Mesothelial cell of epicardium (in vitro differentiated cells): ENCODE data around the gene ZFP28. TPM values are rescaled to one million over a fixed set of nuclear protein-coding genes. Genes with fewer than 3 reads are reported as not detected.

Experiments
- DNase-seq, 2 experiments: peaks; one replicate each; pipeline ENCODE4 v3.0.0; 2021; ENCODE audit warnings: low spot score in 2 of 2; ENCODE audit not compliant: unreplicated experiment in 2 of 2
- H3K27ac Mint-ChIP-seq: 2 replicates; pipeline ENCODE4 v1.8.0; 2021; ENCODE audit warnings: mixed read lengths
- H3K27me3 Mint-ChIP-seq: 2 replicates; pipeline ENCODE4 v1.8.0; 2021; ENCODE audit warnings: low read depth, mixed read lengths
- H3K36me3 Mint-ChIP-seq: 2 replicates; pipeline ENCODE4 v1.8.0; 2021; ENCODE audit warnings: mixed read lengths
- H3K4me1 Mint-ChIP-seq: 2 replicates; pipeline ENCODE4 v1.8.0; 2021; ENCODE audit warnings: mixed read lengths
- H3K4me3 Mint-ChIP-seq: 2 replicates; pipeline ENCODE4 v1.8.0; 2021; ENCODE audit warnings: mild to moderate bottlenecking, moderate library complexity, mixed read lengths
- H3K9me3 Mint-ChIP-seq: 2 replicates; pipeline ENCODE4 v1.8.0; 2021; ENCODE audit warnings: mixed read lengths
- CTCF ChIP-seq: fragments of 200-600 bp; sonication (generic); IDR thresholded peaks from one replicate; pipeline ENCODE4 v1.5.0; 2021; ENCODE audit warnings: antibody characterized with exemption; ENCODE audit not compliant: unreplicated experiment
- total RNA-seq: library from RNA; stranded (reverse); gene quantifications from 3 replicates; pipeline ENCODE4 v1.2.1, GENCODE V29; 2021

ZFP28 gene
- total RNA-seq, 1 donor from 2014 or later, result 10.7 TPM

GRCh38 chr19:56554272-56554869, 15.6 kb downstream of the ZFP28 start:
- no peak overlapping the region for H3K27ac Mint-ChIP-seq
- no peak for TF ChIP-seq CTCF
- peaks cover 72% of the 10 kb centered on the region for H3K9me3 Mint-ChIP-seq
- H3K27me3 Mint-ChIP-seq, result no peaks in the 10 kb centered on the region
- H3K4me3 Mint-ChIP-seq, result no peak overlapping the region
- H3K36me3 Mint-ChIP-seq, result peaks cover 67% of the 10 kb centered on the region
- no peak for DNase-seq
- H3K4me1 Mint-ChIP-seq, result no peaks in the 10 kb centered on the region

GRCh38 chr19:56562766-56563165, 24.0 kb downstream of the ZFP28 start:
- H3K27ac Mint-ChIP-seq, result no peak overlapping the region
- H3K4me1 Mint-ChIP-seq, result peaks cover 6% of the 10 kb centered on the region
- H3K4me3 Mint-ChIP-seq, result no peak overlapping the region
- peaks cover 83% of the 10 kb centered on the region for H3K9me3 Mint-ChIP-seq
- no peak for DNase-seq
- H3K27me3 Mint-ChIP-seq, result no peaks in the 10 kb centered on the region
- peaks cover 24% of the 10 kb centered on the region for H3K36me3 Mint-ChIP-seq
- no peak for TF ChIP-seq CTCF

DNA sequence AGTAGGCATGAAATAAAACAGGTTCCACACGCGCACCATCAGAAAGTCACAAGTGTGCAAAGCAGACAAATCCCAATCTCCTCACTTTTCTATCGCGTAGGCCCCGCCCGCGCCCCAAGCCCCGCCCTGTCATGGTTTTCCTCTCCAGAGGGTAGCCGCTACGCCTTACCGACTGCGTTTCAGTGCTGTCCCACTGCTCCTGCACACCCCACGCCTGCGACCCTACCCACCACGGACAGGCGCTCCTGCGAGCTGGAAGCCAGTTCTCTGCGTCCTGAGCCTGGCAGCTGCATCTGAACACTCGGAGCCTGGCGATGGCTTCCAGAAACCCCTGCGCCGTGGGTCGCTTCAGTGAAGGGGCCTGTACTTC, 28.1 kb downstream of the ZFP28 start:
- H3K36me3 Mint-ChIP-seq, result peaks cover 50% of the 10 kb centered on the region
- no peak for TF ChIP-seq CTCF
- H3K9me3 Mint-ChIP-seq, result peaks cover 72% of the 10 kb centered on the region
- peak overlapping the region; percentile 90 for H3K27ac Mint-ChIP-seq
- H3K27me3 Mint-ChIP-seq, result no peaks in the 10 kb centered on the region
- peak overlapping the region; percentile 91 for H3K4me3 Mint-ChIP-seq
- DNase-seq, result peak in 1 of 2 experiments; percentile 23
- peaks cover 8% of the 10 kb centered on the region for H3K4me1 Mint-ChIP-seq

DNA sequence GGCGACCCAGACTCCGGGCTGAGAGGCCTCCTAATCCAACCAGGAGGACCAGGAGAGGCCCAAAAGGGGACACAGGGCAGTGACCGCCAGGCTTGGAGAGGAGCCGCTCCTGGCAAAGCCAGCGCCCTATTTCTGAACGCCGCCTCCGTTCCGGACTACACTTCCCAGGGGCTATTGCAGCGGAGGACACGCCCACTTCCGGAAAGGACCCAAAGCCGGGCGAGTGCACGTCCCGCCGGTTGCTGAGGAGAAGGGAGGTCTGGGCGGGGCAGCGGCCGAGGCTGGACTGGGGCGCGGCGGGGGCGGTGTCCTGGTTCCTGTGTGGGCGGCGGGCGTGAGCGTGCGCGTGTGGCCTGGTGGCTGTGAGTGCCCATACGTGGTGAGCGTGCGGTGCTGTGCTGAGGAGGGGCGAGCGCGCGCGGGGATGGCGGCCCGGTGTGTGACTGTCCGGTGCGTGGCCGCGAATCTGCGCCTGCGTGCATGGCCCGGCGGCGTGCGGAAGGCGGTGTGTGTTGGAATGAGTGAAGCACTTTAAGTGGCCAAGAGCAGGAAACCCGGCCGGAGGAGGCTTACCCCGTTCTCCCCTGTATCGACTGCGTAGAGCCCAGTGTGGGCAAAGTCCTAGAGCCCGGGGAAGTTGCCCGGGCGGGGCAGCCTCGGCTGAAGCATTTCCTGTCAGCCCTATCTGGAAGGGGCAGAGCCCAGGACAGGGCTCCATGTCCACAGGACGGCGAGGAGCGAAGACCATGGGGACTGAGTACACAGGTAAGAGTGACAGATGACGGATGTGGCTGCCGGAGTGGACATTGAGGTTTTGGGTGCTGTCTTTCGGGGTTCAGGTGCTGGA, 28.7 kb downstream of the ZFP28 start, which contains the start of gene ZNF470:
ZNF470 (plus strand) TSS at position 195 of the 847 bp plus-strand sequence. CDS start 2,844 bp downstream, outside the sequence.
- Mint-ChIP-seq H3K27ac (peak within 1 kb of the TSS; percentile 90), H3K4me1 (peaks cover 8% of the 10 kb centered on the region), H3K36me3 (peaks cover 53% of the 10 kb centered on the region), H3K27me3 (no peaks in the 10 kb centered on the region), H3K9me3 (peaks cover 69% of the 10 kb centered on the region), H3K4me3 (peak within 1 kb of the TSS; percentile 91)
- DNase-seq, result peak; percentile 73 to 89
- TF ChIP-seq CTCF, result no peak

DNA sequence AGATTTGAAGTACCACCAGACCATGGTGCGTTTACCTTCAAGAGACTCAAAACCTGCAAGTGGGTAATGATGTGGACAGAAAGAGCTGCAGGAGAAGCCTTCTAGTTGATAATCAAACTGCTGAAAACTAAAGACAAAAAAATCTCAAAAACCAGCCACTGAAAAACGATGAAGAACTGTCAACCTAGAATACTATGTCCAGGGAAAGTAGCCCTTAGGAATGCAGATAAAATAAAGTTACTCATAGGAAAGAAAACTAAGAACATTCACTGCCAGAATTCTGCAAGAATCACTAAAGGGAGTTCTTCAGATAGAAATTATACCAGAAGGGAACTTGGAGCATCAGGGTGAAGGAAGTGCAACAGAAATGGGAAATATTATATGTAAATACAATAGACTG, 33.8 kb downstream of the ZFP28 start:
- Mint-ChIP-seq H3K27ac (no peak overlapping the region), H3K4me1 (peaks cover 4% of the 10 kb centered on the region), H3K4me3 (no peak overlapping the region), H3K27me3 (no peaks in the 10 kb centered on the region), H3K36me3 (peaks cover 85% of the 10 kb centered on the region), H3K9me3 (peaks cover 75% of the 10 kb centered on the region)
- DNase-seq, result no peak
- no peak for TF ChIP-seq CTCF
